Natural killer cell (primary cell): ENCODE data around the gene HCAR3. TPM values are rescaled to one million over a fixed set of nuclear protein-coding genes. Genes with fewer than 3 reads are reported as not detected.
"Not testable (repeated sequence)": the region's sequence is repeated elsewhere in the genome, so short reads cannot be mapped to it uniquely, and the experiment has no call there.

Source experiments
- ATAC-seq, 3 donors: fragments of 150-1000 bp in 2 of 3; fragments of 200-7000 bp in 1 of 3; cut with Tn5 transposase; 1 replicate in 1 of 3; 2 replicates in 2 of 3; pipeline ENCODE4 v1.10.0; 2021; ENCODE audit warnings: mild to moderate bottlenecking in 2 of 3, moderate library complexity in 2 of 3
- DNase-seq, 2 donors: peaks; one replicate each; pipeline versions ENCODE4 v3.0.0 to v3.0.0-alpha.2; 2013 to 2021; ENCODE audit warnings: mixed read lengths in 1 of 2
- H3K27ac ChIP-seq: one replicate; pipeline ENCODE4 v1.5.1; 2013; ENCODE audit warnings: mild to moderate bottlenecking, low read length
- H3K27me3 ChIP-seq: one replicate; pipeline ENCODE4 v1.6.1; 2013; ENCODE audit warnings: low read length; ENCODE audit not compliant: control insufficient read depth, insufficient read depth
- H3K36me3 ChIP-seq: one replicate; pipeline ENCODE4 v1.6.1; 2013; ENCODE audit warnings: low read length; ENCODE audit not compliant: control insufficient read depth, insufficient read depth
- H3K4me1 ChIP-seq: one replicate; pipeline ENCODE4 v1.6.1; 2013; ENCODE audit warnings: low read length; ENCODE audit not compliant: control insufficient read depth, insufficient read depth
- H3K4me3 ChIP-seq: one replicate; pipeline ENCODE4 v1.5.1; 2013; ENCODE audit warnings: low read length
- H3K9me3 ChIP-seq: one replicate; pipeline ENCODE4 v1.6.1; 2013; ENCODE audit warnings: low read length; ENCODE audit not compliant: control insufficient read depth, insufficient read depth
- H3K27ac Mint-ChIP-seq, 2 donors: one replicate each; pipeline ENCODE4 v1.8.0; 2022; ENCODE audit warnings: mild to moderate bottlenecking in 2 of 2, mixed read lengths in 2 of 2, moderate library complexity in 1 of 2
- H3K27me3 Mint-ChIP-seq, 2 donors: one replicate each; pipeline ENCODE4 v1.8.0; 2022; ENCODE audit warnings: low read depth in 2 of 2, mixed read lengths in 2 of 2
- H3K36me3 Mint-ChIP-seq: one replicate; pipeline ENCODE4 v1.8.0; 2022; ENCODE audit warnings: mixed read lengths
- H3K4me1 Mint-ChIP-seq, 2 donors: one replicate each; pipeline ENCODE4 v1.8.0; 2022; ENCODE audit warnings: mixed read lengths in 2 of 2
- H3K4me3 Mint-ChIP-seq: one replicate; pipeline ENCODE4 v1.8.0; 2022; ENCODE audit warnings: mild to moderate bottlenecking, moderate library complexity, mixed read lengths
- H3K9me3 Mint-ChIP-seq, 2 donors: one replicate each; pipeline ENCODE4 v1.8.0; 2022; ENCODE audit warnings: mixed read lengths in 2 of 2
- WGBS: methylation state at CpG from one replicate; pipeline ENCODE4 v1.1.7; 2013; ENCODE audit warnings: missing lambda C conversion rate; ENCODE audit not compliant: insufficient coverage; 5-methylcytosine and 5-hydroxymethylcytosine counted together
- intact Hi-C: fragments of 100-400 bp; cut with micrococcal nuclease; formaldehyde crosslinking; loops from one replicate; pipeline ENCODE4 v1.14.2; 2022
- total RNA-seq, 4 donors: library from RNA; stranded (reverse); fragments of 120-200 nt in 1 of 4; gene quantifications; one replicate each; pipeline versions ENCODE4 v1.2.3 to v1.2.4, GENCODE V29; 2013 to 2022
- TF ChIP-seq, protein P1 (sequence below): fragments of 200-600 bp; IDR thresholded peaks from one replicate; pipeline ENCODE4 v1.8.0; 2022; ENCODE audit warnings: antibody characterized with exemption

Gene HCAR3
- 10 to 100 TPM in 1 of 3 donors, 1 to 10 TPM in 2; 1.8 to 14.7 (median 9.9) TPM for total RNA-seq
- 0.65 TPM for total RNA-seq (2013)

DNA sequence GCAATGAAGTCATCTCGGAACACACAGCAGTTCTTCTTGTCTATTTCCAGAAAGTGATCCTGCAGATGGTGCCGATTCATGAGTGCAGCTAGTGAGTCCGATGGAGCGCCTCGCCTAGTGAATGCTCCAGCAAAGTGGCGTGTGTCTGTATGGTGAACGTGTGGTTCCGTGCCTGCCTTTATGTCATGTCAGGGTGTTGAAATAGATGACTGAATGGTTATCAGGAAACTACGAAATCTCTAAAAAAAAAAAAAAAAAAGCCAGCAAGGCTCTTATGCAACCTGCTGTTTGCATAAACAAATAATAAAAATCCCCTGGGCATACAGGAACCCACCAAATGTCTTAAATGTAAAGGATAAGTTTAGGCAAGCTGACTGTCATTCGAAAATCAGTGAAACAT is at the start of gene HCAR3:
Gene HCAR3 (minus strand): TSS at position 154 of the 400 bp plus-strand sequence. CDS start 74 bp downstream, at position 80.
- intact Hi-C loops, H3K36me3 ChIP-seq, H3K4me3 Mint-ChIP-seq, H3K4me3 ChIP-seq, H3K4me1 ChIP-seq, H3K9me3 ChIP-seq, H3K27me3 ChIP-seq, DNase-seq, H3K4me1 Mint-ChIP-seq, H3K27ac Mint-ChIP-seq, H3K27ac ChIP-seq, H3K9me3 Mint-ChIP-seq, H3K36me3 Mint-ChIP-seq, H3K27me3 Mint-ChIP-seq: not testable (repeated sequence)
- ATAC-seq, result peak in 1 of 3 donors; percentile 64
- WGBS, result 88% methylated on average over 8 of the region's 10 CpGs

DNA sequence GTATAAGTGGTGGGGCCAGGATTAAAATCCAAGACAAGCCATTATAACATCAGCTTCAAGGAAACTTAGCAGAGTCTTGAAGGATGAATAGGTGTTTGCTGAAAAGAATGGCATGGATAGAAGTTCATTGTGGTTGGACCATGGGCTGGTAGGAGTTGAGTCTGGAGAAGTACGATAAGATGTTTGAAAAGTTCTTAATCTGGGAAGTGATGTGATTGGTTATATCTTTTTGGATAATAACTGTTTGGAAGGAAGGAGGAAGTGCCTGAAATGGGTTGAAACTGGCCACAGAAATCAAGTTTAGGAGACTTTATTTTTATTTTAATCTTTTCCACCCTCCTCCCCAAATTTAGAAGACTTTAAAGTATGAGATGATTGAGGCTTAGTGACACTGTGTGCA is 41.0 kb upstream of the HCAR3 start:
- no peaks in the 10 kb centered on the region for H3K36me3 Mint-ChIP-seq
- peak overlapping the region in 1 of 2 donors; percentile 56 for H3K27ac Mint-ChIP-seq
- H3K4me3 ChIP-seq, result no peak overlapping the region
- H3K9me3 ChIP-seq, result no peaks in the 10 kb centered on the region
- H3K27me3 Mint-ChIP-seq, result no peaks in the 10 kb centered on the region
- peaks cover 60% of the 10 kb centered on the region for H3K36me3 ChIP-seq
- TF ChIP-seq, protein P1, sequence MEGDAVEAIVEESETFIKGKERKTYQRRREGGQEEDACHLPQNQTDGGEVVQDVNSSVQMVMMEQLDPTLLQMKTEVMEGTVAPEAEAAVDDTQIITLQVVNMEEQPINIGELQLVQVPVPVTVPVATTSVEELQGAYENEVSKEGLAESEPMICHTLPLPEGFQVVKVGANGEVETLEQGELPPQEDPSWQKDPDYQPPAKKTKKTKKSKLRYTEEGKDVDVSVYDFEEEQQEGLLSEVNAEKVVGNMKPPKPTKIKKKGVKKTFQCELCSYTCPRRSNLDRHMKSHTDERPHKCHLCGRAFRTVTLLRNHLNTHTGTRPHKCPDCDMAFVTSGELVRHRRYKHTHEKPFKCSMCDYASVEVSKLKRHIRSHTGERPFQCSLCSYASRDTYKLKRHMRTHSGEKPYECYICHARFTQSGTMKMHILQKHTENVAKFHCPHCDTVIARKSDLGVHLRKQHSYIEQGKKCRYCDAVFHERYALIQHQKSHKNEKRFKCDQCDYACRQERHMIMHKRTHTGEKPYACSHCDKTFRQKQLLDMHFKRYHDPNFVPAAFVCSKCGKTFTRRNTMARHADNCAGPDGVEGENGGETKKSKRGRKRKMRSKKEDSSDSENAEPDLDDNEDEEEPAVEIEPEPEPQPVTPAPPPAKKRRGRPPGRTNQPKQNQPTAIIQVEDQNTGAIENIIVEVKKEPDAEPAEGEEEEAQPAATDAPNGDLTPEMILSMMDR, result no peak
- H3K9me3 Mint-ChIP-seq, result no peaks in the 10 kb centered on the region
- DNase-seq (no peak), ATAC-seq (no peak)
- 88% methylated on average over 1 of the region's 1 CpG for whole genome bisulfite sequencing
- peaks cover 24 to 40% of the 10 kb centered on the region in 2 donors for H3K4me1 Mint-ChIP-seq
- intact Hi-C loops, result no loop called here
- H3K27me3 ChIP-seq, result no peaks in the 10 kb centered on the region
- peaks cover 12% of the 10 kb centered on the region for H3K4me1 ChIP-seq
- H3K27ac ChIP-seq, result no peak overlapping the region
- no peak overlapping the region for H3K4me3 Mint-ChIP-seq

GRCh38 chr12:122754790-122755189 is 38.2 kb upstream of the HCAR3 start:
- no peaks in the 10 kb centered on the region for H3K36me3 Mint-ChIP-seq
- H3K36me3 ChIP-seq, result peaks cover 47% of the 10 kb centered on the region
- DNase-seq, result no peak
- H3K9me3 Mint-ChIP-seq, result no peaks in the 10 kb centered on the region
- H3K4me3 Mint-ChIP-seq, result no peak overlapping the region
- 100% methylated on average over 1 of the region's 1 CpG for WGBS
- TF ChIP-seq, protein P1, result no peak
- peaks cover 15% of the 10 kb centered on the region for H3K4me1 ChIP-seq
- peak overlapping the region; percentile 9 to 82 for H3K27ac Mint-ChIP-seq
- no peak overlapping the region for H3K4me3 ChIP-seq
- peaks cover 32 to 40% of the 10 kb centered on the region in 2 donors for H3K4me1 Mint-ChIP-seq
- no peaks in the 10 kb centered on the region for H3K27me3 ChIP-seq
- intact Hi-C loops, result loop anchor here (5.0 kb wide), 1 partner anchor 227 kb away; the partner anchor contains the start of genes KNTC1 and RSRC2
- no peaks in the 10 kb centered on the region for H3K9me3 ChIP-seq
- no peak for ATAC-seq
- H3K27ac ChIP-seq, result no peak overlapping the region
- H3K27me3 Mint-ChIP-seq, result no peaks in the 10 kb centered on the region

GRCh38 chr12:122753319-122753650 is 36.7 kb upstream of the HCAR3 start:
- DNase-seq, result peak in 1 of 2 donors; percentile 20
- Histone ChIP-seq H3K9me3 (no peaks in the 10 kb centered on the region), H3K4me1 (peaks cover 15% of the 10 kb centered on the region), H3K4me3 (peak overlapping the region; percentile 91), H3K36me3 (peaks cover 39% of the 10 kb centered on the region), H3K27ac (peak overlapping the region; percentile 91), H3K27me3 (no peaks in the 10 kb centered on the region)
- TF ChIP-seq, protein P1, result no peak
- H3K9me3 Mint-ChIP-seq, result no peaks in the 10 kb centered on the region
- H3K36me3 Mint-ChIP-seq, result no peaks in the 10 kb centered on the region
- intact Hi-C loops, result loop anchor here (5.0 kb wide), 1 partner anchor 226 kb away; the partner anchor contains the start of genes KNTC1 and RSRC2
- peak overlapping the region; percentile 82 to 95 for H3K27ac Mint-ChIP-seq
- no peak for ATAC-seq
- WGBS, result 0% methylated on average over 4 of the region's 5 CpGs
- peak overlapping the region; percentile 92 for H3K4me3 Mint-ChIP-seq
- no peaks in the 10 kb centered on the region for H3K27me3 Mint-ChIP-seq
- peaks cover 32 to 36% of the 10 kb centered on the region in 2 donors for H3K4me1 Mint-ChIP-seq
